HepG2 (cell line): ENCODE measurements around the gene UST.

Experiments
- POLR2AphosphoS2 ChIP-seq: IDR thresholded peaks from 2 replicates; pipeline ENCODE4 v1.6.1; 2011; ENCODE audit warnings: low read depth, low read length, improper control_type of control experiment
- SRF ChIP-seq: IDR thresholded peaks from 2 replicates; pipeline ENCODE4 v1.6.1; 2011; ENCODE audit warnings: mild to moderate bottlenecking, low read depth, low read length, moderate library complexity

DNA sequence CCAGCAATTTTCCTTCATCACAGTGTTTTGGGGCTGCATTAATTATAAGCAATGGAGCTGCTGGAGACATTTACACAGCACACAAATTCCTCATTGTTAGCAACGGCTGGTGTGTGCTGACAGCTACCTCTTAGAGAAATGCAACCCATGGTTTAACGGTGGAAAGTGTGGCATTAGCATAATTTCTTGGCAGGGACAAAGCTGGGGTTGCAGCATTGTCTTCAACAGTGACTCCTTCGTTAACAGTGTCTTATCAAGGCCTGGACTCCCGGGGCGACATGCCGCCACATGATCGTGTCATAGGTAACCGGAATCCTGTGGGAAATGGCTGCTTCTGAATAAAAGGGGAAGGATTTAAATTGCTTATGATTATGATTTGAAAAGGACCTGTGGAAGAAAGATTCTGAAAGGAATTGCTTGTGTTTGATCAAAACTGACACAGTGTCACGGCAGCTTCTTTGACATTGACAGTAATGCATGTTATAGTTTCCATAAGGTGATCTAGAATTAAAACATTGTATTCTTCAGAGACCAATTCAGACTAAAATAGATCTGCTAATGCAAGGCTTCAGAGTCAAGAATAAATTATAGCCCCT lies 128.0 kb downstream of the UST start:
- TF ChIP-seq POLR2AphosphoS2 (no peak), SRF (no peak)
